ENCODE data around the gene XYLT1.

The XYLT1 gene

DNA sequence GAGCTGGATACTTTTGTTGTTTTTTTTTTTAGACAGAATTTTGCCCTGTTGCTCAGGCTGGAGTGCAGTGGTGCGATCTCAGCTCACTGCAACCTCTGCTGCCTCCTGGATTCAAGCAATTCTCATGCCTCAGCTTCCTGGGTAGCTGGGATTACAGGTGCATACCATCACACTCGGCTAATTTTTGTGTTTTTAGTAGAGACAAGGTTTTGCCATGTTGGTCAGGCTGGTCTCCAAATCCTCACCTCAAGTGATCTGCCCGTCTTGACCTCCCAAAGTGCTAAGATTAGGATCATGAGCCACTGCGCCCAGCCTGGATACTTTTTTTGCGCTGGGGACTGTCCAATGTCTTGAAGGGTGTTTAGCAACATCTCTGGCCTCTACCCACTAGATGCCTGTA is 32.6 kb upstream of the XYLT1 start:
- no peak for DNase-seq (ENCODE audit: low spot score)
- CTCF ChIA-PET = no interaction called here
- POLR2A ChIA-PET (ENCODE audit: low non-redundant PET) = no interaction called here
- H3K27ac ChIP-seq = no peak overlapping the region
- no peak for TF ChIP-seq CTCF (conservative IDR thresholded peaks at IDR 0.05; ENCODE audit: low read depth)

DNA sequence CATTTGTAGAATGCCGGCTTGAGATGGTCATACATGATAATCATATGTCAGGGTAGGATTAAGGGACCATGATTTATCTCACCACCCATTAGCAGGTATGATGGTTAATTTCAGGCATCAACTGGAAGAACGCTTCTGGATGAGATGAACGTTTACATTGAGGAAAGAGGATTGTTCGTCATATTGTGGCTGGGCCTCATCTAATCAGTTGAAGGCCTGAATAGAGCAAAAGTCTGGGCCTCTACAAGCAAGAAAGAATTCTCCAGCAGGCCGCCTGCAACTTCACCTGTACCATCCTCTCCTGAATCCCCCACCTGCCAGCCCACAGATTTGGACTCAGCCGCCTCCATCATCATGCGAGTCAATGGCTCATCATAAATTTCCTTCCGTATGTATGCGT is 30.6 kb upstream of the XYLT1 start:
- H3K27ac ChIP-seq = no peak overlapping the region
- no peak for TF ChIP-seq CTCF (conservative IDR thresholded peaks at IDR 0.05; ENCODE audit: low read depth)
- POLR2A ChIA-PET (ENCODE audit: low non-redundant PET) = no interaction called here
- DNase-seq (ENCODE audit: low spot score) = no peak
- CTCF ChIA-PET = no interaction called here

DNA sequence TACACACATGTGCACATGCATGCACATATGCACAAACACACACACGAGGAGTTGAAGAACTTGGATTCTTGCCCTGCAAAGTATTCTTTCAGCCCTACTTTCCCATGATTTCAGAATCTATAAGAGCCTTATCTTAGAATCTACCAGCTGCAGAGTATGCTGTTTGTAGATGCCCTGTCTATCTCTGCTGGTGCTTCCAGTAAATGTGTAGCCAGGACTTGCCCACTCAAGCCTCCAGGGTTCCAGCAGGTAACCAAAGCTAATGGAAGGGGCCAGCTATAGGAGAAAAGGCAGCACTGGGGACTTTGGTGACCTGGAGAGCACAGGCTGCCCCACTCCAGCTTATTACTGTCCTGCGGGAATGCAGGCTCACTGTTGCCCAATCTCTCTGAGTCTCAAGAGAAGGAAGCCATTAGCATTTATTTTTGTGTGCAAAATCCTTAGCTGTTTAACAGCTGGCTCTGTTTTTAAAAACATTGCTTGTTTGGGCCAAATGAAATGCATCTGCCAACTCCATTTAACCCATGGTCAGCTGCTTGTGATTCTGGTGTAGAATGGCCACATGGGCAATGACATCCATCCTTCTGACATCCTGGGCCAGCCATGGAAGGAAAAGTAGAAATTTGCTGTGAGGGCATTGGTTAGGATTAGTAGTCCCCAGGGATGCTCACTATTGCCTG is 28.6 kb upstream of the XYLT1 start:
- no peak for DNase-seq (ENCODE audit: low spot score)
- no peak overlapping the region for H3K27ac ChIP-seq
- CTCF ChIA-PET = no interaction called here
- no peak for TF ChIP-seq CTCF (conservative IDR thresholded peaks at IDR 0.05; ENCODE audit: low read depth)
- POLR2A ChIA-PET (ENCODE audit: low non-redundant PET) = no interaction called here

- POLR2A ChIA-PET (ENCODE audit: low non-redundant PET) = no interaction called here
- CTCF ChIA-PET = no interaction called here
- TF ChIP-seq CTCF (conservative IDR thresholded peaks at IDR 0.05; ENCODE audit: low read depth) = no peak
- no peak overlapping the region for H3K27ac ChIP-seq
- DNase-seq (ENCODE audit: low spot score) = no peak
These were observed 26.9 kb upstream of the XYLT1 start for GRCh38 chr16:17497648-17498047.

- DNase-seq (ENCODE audit: low spot score) = no peak
- ChIA-PET CTCF (no interaction called here), POLR2A (ENCODE audit: low non-redundant PET) (no interaction called here)
- no peak for TF ChIP-seq CTCF (conservative IDR thresholded peaks at IDR 0.05; ENCODE audit: low read depth)
- H3K27ac ChIP-seq = no peak overlapping the region
These were observed 26.1 kb upstream of the XYLT1 start for GRCh38 chr16:17496891-17497290.

DNA sequence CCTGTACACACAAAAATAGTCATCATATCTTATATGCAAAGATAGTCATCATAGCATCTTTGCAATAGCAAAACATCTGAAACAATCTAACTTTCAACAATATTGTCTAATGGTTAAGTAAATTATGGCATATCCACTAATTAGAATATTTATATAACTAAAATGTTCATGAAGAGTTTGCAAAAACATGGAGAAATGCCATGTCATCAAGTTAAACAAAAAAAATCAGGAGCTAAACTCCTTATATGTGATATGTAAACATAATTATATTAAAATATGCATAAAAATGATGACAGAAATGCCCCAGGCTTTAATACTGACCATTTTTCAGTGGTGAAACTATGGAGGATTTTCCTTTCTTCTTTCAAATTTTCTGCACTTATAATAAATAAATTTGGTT is 22.3 kb upstream of the XYLT1 start:
- no peak for DNase-seq (ENCODE audit: low spot score)
- ChIA-PET CTCF (interaction anchor here (0.7 kb wide), 1 partner anchor 141 kb away, joined by 3 read pairs; no protein-coding TSS in a partner anchor), POLR2A (ENCODE audit: low non-redundant PET) (no interaction called here)
- TF ChIP-seq CTCF (conservative IDR thresholded peaks at IDR 0.05; ENCODE audit: low read depth) = no peak
- H3K27ac ChIP-seq = no peak overlapping the region
